GM21786 (cell line): ENCODE measurements around the gene DCAF5.
"Not testable (repeated sequence)": the region's sequence is repeated elsewhere in the genome, so short reads cannot be mapped to it uniquely, and the experiment has no call there.

Source experiments
- ATAC-seq: cut with Tn5 transposase; IDR thresholded peaks from one replicate; pipeline ENCODE4 v1.9.1; 2021; ENCODE audit not compliant: unreplicated experiment

The DCAF5 gene

DNA sequence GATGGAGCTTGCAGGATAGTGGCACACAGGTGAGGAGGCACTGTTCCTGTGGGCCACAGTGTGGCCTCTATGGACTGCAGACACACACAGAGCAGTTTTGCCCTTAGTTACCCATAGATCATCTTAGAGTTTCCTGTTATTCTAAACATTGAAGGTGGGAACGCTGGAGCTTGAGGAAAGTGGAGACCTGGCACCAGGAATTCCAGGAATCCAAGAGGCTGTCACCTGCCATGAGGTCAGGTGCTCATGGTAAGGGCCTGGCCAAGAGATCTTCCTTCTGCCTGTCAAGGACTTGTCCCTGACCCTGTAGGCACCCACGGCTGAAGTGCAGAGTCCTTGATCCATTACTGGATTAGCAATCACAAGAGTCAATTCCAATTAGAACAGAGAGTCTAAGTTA lies 108.6 kb downstream of the DCAF5 start:
- ATAC-seq = no peak

DNA sequence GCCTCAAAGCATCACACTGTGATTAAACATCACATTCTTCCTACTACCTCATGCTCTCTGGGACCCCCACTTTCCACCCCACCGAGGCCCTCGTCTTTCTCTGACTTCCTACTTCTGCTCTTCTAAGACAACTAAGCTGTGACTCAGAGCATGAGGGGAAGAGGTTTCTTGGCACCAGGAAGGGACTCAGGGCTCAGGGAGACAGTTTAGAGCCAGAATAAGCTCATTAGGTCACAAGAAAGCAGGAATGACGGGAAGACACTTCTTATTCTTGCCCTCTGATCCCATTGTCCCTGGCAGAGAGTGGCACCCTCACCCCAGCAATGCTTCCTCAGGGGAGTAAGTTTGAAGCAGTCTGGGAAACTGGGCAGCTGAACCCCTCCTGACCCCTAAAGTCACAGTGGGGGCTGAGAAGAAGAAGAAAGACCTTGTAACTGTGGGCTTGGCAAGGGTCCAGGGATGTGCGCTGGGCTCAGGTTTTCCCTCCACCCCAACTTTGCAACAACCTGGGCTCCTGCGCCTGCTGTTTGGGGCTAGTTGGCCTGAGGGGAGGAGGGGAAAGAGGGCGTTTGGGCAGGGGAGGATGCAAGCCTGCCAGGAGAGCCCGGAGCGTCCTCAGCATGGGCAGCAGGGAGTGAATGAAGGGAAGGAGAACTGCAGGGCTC lies 109.2 kb downstream of the DCAF5 start:
- ATAC-seq = no peak

DNA sequence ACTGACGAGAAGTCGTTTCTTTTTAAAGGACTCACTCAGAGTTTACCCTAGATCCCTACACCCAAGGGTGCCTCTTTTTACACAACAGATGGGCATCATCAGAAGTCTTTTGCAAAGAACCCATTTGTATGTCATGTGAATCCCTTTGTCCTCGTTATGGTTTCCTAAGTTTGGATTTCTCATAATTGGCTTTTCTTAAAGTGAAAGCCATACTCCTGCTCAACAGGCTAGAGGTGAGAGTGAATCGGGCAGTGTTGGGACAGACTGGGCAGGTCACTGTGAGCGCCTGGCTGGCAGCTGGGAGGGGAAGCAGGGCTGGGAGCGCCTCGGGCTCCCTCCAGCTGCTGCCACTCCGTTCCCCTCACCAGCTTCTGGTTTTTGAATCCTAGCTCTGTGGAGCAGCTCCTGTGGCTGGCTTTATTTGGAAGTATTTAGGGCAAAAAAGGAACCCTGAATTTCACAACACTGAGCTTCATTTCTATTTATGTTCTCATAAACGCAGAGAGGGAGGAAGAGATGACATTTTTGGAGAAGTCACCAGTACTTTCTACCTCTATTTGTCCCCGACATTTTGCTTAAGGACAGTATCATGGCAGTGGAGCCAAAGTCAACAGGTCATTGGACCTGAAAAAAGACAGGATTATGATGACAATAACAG lies 110.0 kb downstream of the DCAF5 start:
- no peak for ATAC-seq

DNA sequence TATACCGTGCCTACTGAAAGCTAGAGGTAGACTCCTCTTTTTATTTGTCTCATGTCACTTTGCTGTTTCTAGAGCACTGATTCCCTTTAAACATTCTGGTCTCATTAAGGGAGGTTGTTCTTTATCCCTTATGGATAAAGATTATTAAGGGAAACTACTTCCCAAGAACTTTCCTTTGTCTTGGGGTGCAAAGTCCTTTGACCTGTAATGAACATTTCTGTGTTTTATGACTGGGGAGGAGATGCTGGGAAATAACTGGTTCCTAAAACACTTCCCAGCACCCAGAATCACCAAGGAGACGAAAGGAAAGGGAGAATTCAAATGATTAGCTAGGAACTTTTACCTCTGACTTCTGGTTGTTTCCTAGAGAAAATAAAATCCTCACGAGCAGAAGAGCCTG lies 110.6 kb downstream of the DCAF5 start:
- ATAC-seq = no peak

DNA sequence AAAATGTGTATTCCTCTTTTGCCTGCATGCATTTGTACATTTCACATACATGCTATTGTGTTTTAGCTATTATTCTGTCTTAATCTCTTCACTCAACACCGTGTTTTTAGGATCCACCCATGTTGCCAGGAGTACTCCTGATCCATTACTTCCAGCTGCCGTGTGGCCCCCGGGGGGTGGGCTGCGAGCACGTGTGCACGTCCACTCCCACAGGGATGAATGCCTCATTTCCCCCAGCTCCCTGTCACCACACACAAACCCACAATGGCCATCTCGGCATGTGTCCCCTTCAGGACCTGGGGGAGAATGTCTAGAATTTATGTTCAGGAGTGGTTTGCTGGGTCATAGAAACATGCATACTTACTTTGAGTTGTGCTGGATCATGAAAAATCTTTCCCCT lies 111.1 kb downstream of the DCAF5 start:
- no peak for ATAC-seq

DNA sequence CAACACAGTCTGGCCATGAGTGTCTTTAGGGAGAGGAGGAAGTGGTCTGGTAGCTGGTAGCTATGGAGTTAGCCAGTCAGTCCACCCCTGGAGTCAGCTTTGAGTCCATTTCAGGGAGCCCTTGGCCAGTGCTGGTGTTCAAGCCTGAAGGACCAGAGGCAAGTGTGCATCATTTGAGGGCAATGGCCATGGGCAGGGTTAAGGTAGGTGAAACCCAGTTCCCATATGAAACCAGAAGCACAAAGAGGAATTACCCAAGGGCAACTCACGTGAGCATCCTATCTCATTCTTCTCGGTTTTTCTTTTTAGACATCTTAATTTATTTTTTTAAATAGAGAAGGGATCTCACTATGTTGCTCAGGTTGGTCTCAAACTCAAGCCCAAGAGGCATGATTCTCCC lies 112.6 kb downstream of the DCAF5 start:
- ATAC-seq = no peak

DNA sequence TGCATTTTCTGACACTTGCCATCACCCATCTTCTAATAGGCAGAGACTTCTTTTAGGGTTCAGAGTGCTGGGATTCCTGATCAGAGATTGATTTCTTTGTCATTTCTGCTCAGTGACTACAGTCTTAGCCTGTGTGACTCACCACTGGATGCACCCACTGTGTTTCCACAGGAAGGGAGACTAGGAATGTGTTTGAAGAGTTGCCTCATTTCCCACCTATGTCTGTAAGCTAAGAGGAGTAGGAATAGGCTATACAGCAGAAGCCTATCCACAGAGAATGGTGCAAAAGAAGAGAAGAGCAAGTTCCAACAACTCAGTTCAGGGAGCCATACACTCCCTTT lies 113.7 kb downstream of the DCAF5 start:
- no peak for ATAC-seq

DNA sequence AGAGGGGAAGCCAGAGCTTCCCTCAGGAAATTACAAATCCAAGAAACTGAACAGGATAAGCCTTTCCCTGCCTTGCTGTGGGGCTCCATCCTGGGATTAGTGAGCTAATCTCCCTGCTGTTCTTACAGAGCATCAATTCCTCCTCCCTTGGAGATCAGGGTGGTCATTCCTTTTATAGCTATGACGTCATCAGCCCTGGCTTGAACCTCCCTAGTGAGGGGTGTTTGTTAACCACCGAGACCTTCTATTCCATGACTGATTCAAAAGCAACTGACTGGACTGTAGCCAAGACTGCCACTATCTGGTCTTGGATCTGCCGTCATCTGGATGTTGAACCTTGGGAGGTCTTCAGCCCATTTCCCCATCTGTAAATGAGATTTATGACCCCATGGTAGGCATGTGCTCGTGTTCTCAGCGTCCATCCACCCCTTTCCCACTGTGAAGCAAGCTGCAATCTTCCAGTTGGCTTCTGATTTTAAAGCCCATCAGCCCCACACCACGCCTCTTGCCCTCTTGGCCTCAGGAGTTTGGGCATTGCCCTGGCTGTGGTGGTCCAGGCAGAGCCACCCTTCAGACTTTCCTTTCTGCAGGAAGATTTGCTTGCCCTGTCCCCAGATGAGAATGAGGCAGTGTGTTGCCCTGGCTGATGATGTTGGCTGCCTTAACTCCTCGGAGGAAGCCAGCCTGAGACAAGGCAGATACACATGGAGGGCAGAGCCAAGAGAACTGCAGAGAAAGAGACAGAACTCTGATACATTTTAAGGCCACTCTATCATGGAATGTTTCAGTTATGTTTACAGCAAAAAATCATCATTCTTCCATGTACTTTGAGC lies 114.2 kb downstream of the DCAF5 start:
- ATAC-seq = no peak

DNA sequence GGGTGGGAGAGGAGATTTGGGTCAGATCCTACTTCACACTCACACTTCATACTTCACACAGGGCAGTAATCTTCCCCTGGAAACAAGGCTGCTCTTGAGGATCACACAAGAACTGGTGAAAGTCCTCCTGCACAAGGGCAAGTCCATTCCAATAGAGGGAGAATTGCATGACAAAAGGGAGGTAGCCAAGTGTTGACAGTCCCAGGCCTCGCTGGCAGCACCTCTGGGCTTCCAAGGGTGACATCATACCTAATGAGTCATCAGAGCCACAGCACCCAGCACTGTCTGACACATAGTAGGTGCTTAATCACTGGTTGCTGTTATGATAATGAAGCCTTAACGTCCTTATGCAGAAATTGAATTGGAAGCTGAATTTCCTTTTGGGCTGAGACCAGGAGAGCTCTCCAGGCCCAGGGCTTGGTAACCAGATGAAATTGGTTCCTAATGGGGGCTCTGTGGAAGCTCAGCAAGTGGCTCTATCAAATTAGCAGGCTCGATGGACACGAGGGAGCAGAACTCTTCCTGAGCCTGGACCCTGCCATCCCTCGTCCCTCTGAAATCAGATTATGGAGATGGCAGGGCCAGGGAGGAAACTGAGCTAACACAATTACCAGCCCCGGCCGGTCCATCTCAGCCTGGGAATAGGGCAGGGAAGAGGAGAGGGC lies 115.0 kb downstream of the DCAF5 start:
- no peak for ATAC-seq

DNA sequence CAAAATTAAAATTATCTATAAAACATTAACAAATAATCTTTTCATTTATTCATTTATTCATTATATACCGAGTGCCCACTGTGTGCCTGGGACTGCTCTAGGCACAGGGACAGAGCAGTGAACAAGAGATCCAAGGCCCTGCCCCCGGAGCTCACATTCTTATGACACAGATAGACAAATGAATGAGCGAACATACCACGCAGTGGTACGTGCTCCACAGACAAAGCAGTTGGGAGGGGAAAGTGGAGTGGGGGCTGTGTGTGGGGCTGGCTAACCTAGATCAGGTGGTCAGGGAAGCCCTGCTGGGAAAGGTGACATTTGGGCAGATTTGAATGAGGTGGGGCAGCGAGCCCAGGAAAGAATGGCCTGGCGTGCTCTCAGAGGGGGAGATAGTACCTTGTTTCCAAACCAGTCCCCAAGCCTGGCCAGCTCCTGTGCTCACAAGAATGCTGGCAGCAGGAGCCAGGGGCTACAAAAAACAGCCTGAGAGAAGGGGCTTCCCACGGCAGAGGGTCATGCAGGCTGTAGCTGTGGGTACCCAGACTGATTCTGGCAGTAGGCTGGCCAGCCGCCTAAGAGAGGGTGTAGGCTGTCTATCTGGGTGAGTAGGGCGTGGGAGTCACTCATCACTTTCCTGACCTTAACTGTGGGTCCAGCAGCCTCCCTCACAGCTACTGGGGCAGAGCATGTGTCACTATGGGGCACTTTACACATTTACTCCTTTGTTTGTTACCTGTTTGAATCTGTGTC lies 116.0 kb downstream of the DCAF5 start:
- ATAC-seq = no peak

DNA sequence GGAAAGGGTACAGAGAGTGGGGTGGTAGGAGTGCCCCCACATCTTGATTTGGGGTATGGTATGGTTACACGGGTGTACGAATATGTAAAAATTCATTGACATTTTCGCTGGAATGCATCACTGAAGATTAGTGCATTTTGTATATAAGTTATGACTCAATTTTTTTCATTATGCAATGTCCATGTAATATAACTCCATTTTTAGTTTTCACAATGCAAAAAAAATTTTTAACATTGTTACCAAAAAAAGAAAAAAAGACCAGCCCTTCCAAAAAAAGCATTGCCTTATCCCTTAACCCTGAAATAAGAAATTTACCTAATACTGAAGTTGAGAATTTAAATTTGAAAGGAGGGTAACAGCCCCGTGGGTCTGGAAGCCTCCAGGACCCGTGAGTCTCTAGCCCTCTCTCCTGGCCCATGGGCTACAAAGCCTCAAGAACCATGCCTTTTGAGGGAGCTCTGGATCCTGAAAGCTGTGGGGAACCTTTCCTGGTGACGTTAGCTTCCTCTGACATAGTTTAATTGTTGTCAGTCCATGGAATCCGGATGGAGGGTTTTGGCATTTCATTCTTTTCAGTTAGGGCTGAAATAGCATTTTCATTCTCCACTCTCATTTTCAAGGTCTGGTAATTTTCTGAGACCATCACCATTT lies 118.2 kb downstream of the DCAF5 start:
- ATAC-seq = no peak

DNA sequence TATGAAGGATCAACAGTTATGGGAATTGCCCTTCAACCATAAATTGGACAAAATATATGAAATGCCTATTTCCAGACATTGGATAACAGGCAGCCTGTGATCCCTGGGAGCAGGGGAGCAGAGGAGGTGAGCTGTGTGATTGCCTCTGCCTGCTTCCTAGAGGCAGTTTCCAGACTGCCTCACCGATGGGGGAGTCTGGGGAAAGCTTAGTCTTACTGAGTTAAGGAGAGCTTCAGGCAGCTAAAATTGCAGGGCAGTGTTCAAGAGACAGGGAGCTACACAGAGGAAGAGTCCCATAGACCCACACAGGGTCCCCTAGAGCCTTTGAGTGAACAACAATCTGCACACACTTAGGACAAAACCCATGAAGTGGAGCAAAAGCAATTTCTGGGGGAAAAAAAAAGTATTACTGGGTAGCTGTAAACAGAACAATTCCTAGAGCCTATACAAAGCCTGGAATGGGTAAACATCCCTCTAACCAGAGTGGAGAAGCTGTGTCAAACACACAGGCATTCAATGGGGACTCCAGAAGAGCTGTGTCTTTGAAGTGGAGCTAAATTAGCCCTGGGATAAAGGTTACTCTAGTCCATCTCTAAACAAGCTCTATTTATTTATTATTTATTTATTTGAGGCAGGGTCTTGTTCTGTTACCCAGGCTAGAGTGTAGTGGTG lies 125.5 kb downstream of the DCAF5 start:
- no peak for ATAC-seq

DNA sequence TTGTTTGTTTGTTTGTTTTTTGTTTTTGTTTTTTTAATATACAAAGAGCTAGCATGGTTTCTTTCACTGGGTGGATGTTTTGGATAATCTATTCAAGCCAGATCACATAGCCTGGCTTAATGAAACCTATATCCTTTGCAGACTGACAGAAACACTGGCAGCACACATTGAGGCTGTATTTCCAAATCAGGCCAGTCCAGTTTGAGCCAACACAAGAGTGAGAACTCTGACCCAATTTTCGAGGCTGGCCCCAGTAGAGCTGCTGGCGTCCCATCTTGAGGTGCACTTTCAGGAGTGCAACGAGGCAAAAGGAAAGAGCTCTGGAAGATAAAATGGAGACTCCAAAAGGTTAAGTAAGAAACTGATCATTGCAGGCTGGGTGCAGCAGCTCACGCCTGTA lies 129.9 kb downstream of the DCAF5 start:
- ATAC-seq = no peak

DNA sequence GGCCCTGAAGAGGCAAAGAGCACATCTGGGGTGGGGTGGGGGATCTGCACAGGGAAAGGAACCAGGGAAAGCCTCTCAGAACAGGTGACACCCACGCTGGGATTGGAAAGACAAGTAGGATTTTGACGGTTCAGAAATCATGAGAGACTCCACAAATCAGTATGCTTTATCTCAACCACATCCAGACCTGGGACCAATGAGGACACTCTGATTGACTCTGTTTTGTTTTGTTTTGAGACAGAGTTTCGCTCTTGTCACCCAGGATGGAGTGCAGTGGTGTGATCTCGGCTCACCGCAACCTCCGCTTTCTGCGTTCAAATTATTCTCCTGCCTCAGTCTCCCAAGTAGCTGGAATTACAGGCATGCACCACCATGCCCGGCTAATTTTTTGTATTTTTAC lies 130.8 kb downstream of the DCAF5 start:
- not testable (repeated sequence) for ATAC-seq

DNA sequence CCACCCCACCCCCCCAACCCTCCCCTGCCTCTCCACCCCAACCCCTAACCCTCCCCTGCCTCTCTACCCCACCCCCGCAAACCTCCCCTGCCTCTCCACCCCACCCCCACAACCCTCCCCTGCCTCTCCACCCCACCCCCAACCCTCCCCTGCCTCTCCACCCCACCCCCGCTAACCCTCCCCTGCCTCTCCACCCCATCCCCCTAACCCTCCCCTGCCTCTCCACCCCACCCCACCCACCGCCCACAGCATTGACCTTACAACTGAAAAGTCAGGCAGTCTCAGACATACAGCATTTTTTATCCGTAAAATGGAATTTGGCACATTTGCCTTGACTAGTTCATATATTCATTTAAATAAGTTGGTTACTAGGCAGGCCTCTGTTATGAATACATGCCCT lies 135.2 kb downstream of the DCAF5 start:
- ATAC-seq = no peak

DNA sequence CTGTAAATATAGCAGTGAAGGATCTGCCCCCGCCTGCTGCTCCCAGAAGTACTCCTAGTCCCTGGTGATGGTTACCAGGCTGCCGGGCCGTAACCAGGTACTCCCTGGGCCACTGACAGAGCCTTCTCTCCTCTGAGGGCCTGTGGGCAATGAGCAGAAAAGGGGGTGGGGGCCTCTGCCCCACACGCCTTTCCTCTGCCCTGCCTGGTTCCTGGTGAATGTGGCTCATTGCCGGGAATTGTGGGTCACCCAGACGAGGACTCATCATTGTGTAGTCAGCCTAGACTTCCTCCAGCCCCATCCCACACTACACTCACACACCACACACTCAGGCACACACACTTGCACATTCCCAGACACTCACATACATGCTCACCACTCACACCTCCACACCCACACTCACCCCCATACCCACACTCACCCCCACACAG lies 138.1 kb downstream of the DCAF5 start:
- no peak for ATAC-seq

DNA sequence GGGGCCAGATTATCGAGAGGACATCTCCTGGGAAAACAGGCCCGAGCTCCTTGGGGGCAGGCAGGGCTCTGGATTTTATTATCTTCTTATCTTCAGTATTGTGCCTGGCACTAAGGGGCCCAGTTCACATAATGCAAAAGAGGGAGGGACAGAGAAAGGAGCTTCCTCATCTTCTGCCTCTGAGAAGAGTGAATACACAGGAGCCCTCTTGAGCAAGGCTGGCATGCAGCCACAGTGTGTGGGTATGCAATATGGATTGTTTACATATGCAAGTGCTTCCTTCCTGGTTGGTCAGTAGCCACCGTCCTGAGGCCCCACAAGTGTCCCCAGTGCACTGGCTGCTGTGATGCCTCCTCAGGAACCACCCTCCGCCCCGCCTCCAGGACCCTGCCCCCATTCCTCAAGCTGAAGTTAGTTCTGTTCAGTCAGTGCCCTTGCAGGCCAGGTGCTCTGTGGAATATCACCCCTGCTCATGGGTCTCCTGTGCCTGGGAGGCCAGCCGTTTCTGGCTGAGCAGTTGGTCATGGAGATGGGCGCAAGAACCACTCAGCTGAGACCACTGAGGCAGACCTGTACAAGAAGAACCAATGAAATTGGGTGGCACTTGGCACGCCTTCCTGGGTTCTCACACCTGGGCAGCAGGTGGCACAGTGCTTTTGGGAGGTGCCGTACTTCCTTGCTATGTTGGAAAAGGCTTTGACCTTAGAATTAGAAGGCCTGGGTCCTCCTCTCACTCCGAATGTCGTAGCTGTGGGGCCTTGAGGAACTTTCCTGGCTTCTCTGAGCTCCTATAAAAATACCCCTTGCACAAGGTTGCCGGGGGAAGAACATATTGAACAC lies 138.8 kb downstream of the DCAF5 start:
- ATAC-seq = no peak

DNA sequence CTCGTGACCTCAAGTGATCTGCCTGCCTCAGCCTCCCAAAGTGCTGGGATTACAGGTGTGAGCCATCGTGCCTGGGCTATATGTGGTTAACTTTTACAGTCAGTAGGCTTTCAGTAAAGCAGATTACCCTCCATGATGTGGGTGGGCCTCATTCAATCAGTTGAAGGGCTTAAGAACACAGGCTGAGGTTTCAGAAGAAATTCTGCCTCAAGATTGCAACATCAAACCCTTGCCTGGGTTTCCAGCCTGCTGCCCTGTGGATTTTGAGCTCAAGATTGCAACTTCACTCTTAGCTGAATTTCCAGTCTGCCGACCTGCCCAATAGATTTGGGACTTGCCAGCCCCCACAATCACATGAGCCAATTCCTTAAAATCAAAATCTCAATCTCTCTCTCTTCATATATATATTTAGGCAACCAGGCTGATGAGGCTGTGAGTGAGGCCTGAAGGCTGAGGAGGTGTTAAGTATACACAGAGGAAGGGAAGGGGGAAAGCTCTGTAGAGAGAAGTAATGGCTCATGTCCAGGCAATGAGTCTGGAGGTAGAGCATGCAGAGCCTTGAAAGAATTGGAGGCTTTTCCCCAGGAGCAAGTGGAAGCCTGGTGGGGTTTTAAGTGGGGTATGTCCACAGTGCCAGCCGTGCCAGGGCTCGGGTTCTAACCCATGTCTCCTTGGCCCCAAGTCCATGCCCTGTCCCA lies 140.5 kb downstream of the DCAF5 start:
- no peak for ATAC-seq
